IMR-90 (cell line): ENCODE measurements around the gene CCDC185. TPM values are rescaled to one million over a fixed set of nuclear protein-coding genes. Genes with fewer than 3 reads are reported as not detected.

Experiments
- ATAC-seq: fragments of 200-7000 bp; cut with Tn5 transposase; 2 replicates; pipeline ENCODE4 v1.9.1; 2020; ENCODE audit warnings: low read depth, mild to moderate bottlenecking, moderate library complexity
- BruUV-seq: library from RNA; stranded (reverse); fragments of 400-500 nt; replicated peaks from 2 replicates; lab custom pipeline; 2021; lab: Mats Ljungman, UMichigan
- CTCF ChIA-PET: fragments of 300-600 bp; formaldehyde crosslinking; extraction: SDS; loops from one replicate; lab custom pipeline; 2021; ENCODE audit warnings: antibody characterized with exemption; lab: Yijun Ruan, JAX
- POLR2A ChIA-PET: fragments of 300-600 bp; sonication (Branson Sonifier 250); formaldehyde crosslinking; loops from one replicate; lab custom pipeline; 2022; ENCODE audit warnings: antibody characterized with exemption; ENCODE audit not compliant: unreplicated experiment; lab: Charles Lee
- DNase-seq: peaks from one replicate; pipeline ENCODE4 v3.0.0; 2013
- H2AFZ ChIP-seq: replicated peaks from 2 replicates; pipeline ENCODE3; 2013; ENCODE audit warnings: low read length, mild to moderate bottlenecking; ENCODE audit not compliant: poor library complexity
- H2AK5ac ChIP-seq: 2 replicates; pipeline ENCODE4 v1.6.1; 2013; ENCODE audit warnings: low read depth, low read length, inconsistent platforms
- H2AK9ac ChIP-seq: replicated peaks from 2 replicates; pipeline ENCODE3; 2013; ENCODE audit warnings: mild to moderate bottlenecking, low read depth, low read length, moderate library complexity; ENCODE audit not compliant: poor library complexity
- H2BK120ac ChIP-seq: 2 replicates; pipeline ENCODE4 v1.6.1; 2013; ENCODE audit warnings: low read depth, low read length, inconsistent platforms
- H2BK15ac ChIP-seq: 3 replicates; pipeline ENCODE4 v1.6.1; 2013; ENCODE audit warnings: low read depth, low read length, inconsistent platforms
- H2BK20ac ChIP-seq: 2 replicates; pipeline ENCODE4 v1.6.1; 2013; ENCODE audit warnings: low read depth, mild to moderate bottlenecking, inconsistent platforms, low read length, moderate library complexity
- H2BK5ac ChIP-seq: 2 replicates; pipeline ENCODE4 v1.6.1; 2013; ENCODE audit warnings: mild to moderate bottlenecking, low read depth, low read length, inconsistent platforms; ENCODE audit not compliant: poor library complexity, severe bottlenecking
- H3K14ac ChIP-seq: replicated peaks from 2 replicates; pipeline ENCODE4 v1.6.1; 2013; ENCODE audit warnings: low read depth, low read length, inconsistent platforms
- H3K18ac ChIP-seq: 2 replicates; pipeline ENCODE4 v1.6.1; 2013; ENCODE audit warnings: low read depth, low read length, control low read depth
- H3K23ac ChIP-seq: 2 replicates; pipeline ENCODE4 v1.6.1; 2013; ENCODE audit warnings: low read depth, low read length, inconsistent platforms
- H3K27ac ChIP-seq: 2 replicates; pipeline ENCODE4 v1.5.1; 2013; ENCODE audit warnings: mild to moderate bottlenecking, control low read depth, low read length; ENCODE audit not compliant: insufficient read depth
- H3K27me3 ChIP-seq: 2 replicates; pipeline ENCODE4 v1.6.1; 2013; ENCODE audit warnings: low read length; ENCODE audit not compliant: control insufficient read depth, insufficient read depth
- H3K36me3 ChIP-seq: 2 replicates; pipeline ENCODE4 v1.6.1; 2013; ENCODE audit warnings: low read length, mixed read lengths; ENCODE audit not compliant: control insufficient read depth, insufficient read depth
- H3K4ac ChIP-seq: 2 replicates; pipeline ENCODE4 v1.6.1; 2013; ENCODE audit warnings: low read depth, low read length, inconsistent platforms
- H3K4me1 ChIP-seq: 2 replicates; pipeline ENCODE4 v1.6.1; 2013; ENCODE audit warnings: low read length, mixed read lengths; ENCODE audit not compliant: control insufficient read depth, insufficient read depth
- H3K4me2 ChIP-seq: 2 replicates; pipeline ENCODE4 v1.6.1; 2013; ENCODE audit warnings: low read depth, mild to moderate bottlenecking, control low read depth, low read length, moderate library complexity
- H3K4me3 ChIP-seq: 2 replicates; pipeline ENCODE4 v1.5.1; 2013; ENCODE audit warnings: low read depth, mild to moderate bottlenecking, control low read depth, low read length, moderate library complexity; ENCODE audit not compliant: insufficient read depth
- H3K56ac ChIP-seq: 2 replicates; pipeline ENCODE4 v1.6.1; 2013; ENCODE audit warnings: low read length, inconsistent platforms; ENCODE audit not compliant: insufficient read depth; ENCODE audit errors: extremely low read depth
- H3K79me1 ChIP-seq, 2 experiments: 2 replicates each; pipeline ENCODE4 v1.6.1; 2013; ENCODE audit warnings: low read length in 2 of 2, inconsistent platforms in 1 of 2, low read depth in 1 of 2
- H3K9ac ChIP-seq: 2 replicates; pipeline ENCODE4 v1.6.1; 2013; ENCODE audit warnings: low read depth, low read length, control low read depth
- H3K9me1 ChIP-seq: 2 replicates; pipeline ENCODE4 v1.6.1; 2013; ENCODE audit warnings: low read length, inconsistent platforms; ENCODE audit not compliant: insufficient read depth
- H3K9me3 ChIP-seq: 2 replicates; pipeline ENCODE4 v1.6.1; 2013; ENCODE audit warnings: low read length; ENCODE audit not compliant: control insufficient read depth, insufficient read depth
- H4K20me1 ChIP-seq: 2 replicates; pipeline ENCODE4 v1.6.1; 2013; ENCODE audit warnings: low read length, inconsistent platforms; ENCODE audit not compliant: insufficient read depth
- H4K5ac ChIP-seq: 2 replicates; pipeline ENCODE4 v1.6.1; 2013; ENCODE audit warnings: mild to moderate bottlenecking, low read depth, low read length, control low read depth
- H4K8ac ChIP-seq, 2 experiments: 2 replicates each; pipeline ENCODE4 v1.6.1; 2013; ENCODE audit warnings: low read depth in 2 of 2, low read length in 2 of 2, control low read depth in 1 of 2, inconsistent platforms in 1 of 2
- H4K91ac ChIP-seq: 2 replicates; pipeline ENCODE4 v1.6.1; 2013; ENCODE audit warnings: low read depth, low read length, inconsistent platforms; ENCODE audit not compliant: insufficient read depth
- MXI1 ChIP-seq: IDR thresholded peaks from 2 replicates; pipeline ENCODE4 v1.6.1; 2012; ENCODE audit warnings: low read depth, mild to moderate bottlenecking, low read length, moderate library complexity, borderline replicate concordance
- SMC3 ChIP-seq: fragments of 150-350 bp; IDR thresholded peaks from 2 replicates; pipeline ENCODE4 v1.6.1; 2016; ENCODE audit warnings: low read depth, mild to moderate bottlenecking, antibody characterized with exemption, low read length, moderate library complexity
- WGBS, 2 experiments: methylation state at CpG; one replicate each; pipeline versions ENCODE4 v1.1.5 to v1.1.7; 2013; ENCODE audit warnings: missing lambda C conversion rate in 2 of 2; ENCODE audit not compliant: insufficient read length in 1 of 2; ENCODE audit errors: extremely low coverage in 2 of 2; 5-methylcytosine and 5-hydroxymethylcytosine counted together
- dilution Hi-C: fragments of 300-500 bp; cut with HindIII; formaldehyde crosslinking; loops from one replicate; pipeline ENCODE4 v1.14.3; 2018; ENCODE audit warnings: low sequenced_read_pairs; ENCODE audit not compliant: unreplicated experiment
- in situ Hi-C: fragments of 300-500 bp; cut with MboI; formaldehyde crosslinking; loops from 3 replicates; pipeline ENCODE4 v1.14.3; 2019; ENCODE audit warnings: low sequenced_read_pairs, inconsistent platforms, mixed read lengths
- intact Hi-C: fragments of 100-400 bp; cut with micrococcal nuclease; formaldehyde crosslinking; loops from 2 replicates; pipeline ENCODE4 v1.10.0; 2022
- polyA plus RNA-seq, 3 experiments: library from polyadenylated mRNA; depleted of rRNA; stranded (reverse); fragments of >200 nt; gene quantifications; 2 replicates each; pipeline ENCODE4 v1.2.3, GENCODE V29; 2012; ENCODE audit warnings: low replicate concordance in 1 of 3
- total RNA-seq: library from RNA; depleted of rRNA; stranded (reverse); fragments of >200 nt; gene quantifications from 2 replicates; pipeline ENCODE4 v1.2.3, GENCODE V29; 2012

The CCDC185 gene
- total and polyA plus RNA-seq, 2 of the 4 experiments (the other 2 are of a cell fraction), result not detected

DNA sequence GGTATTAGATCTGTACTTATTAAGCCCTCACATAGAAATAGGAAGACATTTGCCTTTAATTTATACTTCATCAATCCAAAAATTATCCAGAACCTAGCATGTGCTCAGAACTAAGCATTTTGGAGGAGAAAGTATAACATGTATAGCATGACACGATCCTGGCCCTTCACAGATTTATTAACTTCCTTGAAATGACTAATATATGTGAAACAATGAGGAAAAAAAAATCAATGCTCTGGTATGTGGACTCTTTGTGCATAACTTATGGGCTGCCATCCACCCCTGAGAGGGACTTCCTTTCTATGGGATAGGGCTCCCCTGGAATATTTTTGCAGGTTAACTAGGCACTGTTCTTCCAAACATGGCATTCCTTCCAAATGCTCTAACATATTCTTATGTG, 36.6 kb downstream of the CCDC185 start:
- intact Hi-C loops, result no loop called here
- Histone ChIP-seq H3K4me1 (no peaks in the 10 kb centered on the region; the same call in 1 of the 2 replicates), H4K91ac (no peak overlapping the region), H4K8ac (no peak overlapping the region), H3K9me3 (peaks cover 2% of the 10 kb centered on the region; the same call in 1 of the 2 replicates), H3K27ac (no peak overlapping the region), H2AFZ (no peak overlapping the region), H3K79me1 (no peaks in the 10 kb centered on the region), H3K9me1 (no peaks in the 10 kb centered on the region), H2BK120ac (no peak overlapping the region), H3K9ac (no peak overlapping the region), H3K36me3 (no peaks in the 10 kb centered on the region), H2BK15ac (no peak overlapping the region), H3K18ac (no peak overlapping the region), H2AK9ac (no peak overlapping the region), H4K5ac (no peak overlapping the region), H3K56ac (no peak overlapping the region), H3K27me3 (peaks cover 9% of the 10 kb centered on the region), H3K14ac (no peak overlapping the region), H2AK5ac (no peak overlapping the region), H3K23ac (no peak overlapping the region), H2BK5ac (no peak overlapping the region), H3K4ac (no peak overlapping the region), H4K20me1 (no peaks in the 10 kb centered on the region), H3K4me3 (no peak overlapping the region), H3K4me2 (no peak overlapping the region), H2BK20ac (no peak overlapping the region)
- no peak for DNase-seq
- BruUV-seq, result no TSS peak
- in situ Hi-C loops, result no loop called here
- ATAC-seq, result no peak
- no CpG with 5 or more reads among the region's 1 CpG for WGBS, 2 experiments
- TF ChIP-seq SMC3 (no peak), MXI1 (no peak)
- POLR2A ChIA-PET, result interaction anchor here (0.5 kb wide), 1 partner anchor 41 kb away, joined by 3 read pairs; no protein-coding TSS in a partner anchor
- CTCF ChIA-PET, result no interaction called here
- dilution Hi-C loops, result no loop called here
